Inflammatory macrophage treated with lipopolysaccharide for 4 hours (primary cell): ENCODE results near the gene PEAK3.
"Not testable (repeated sequence)": the region's sequence is repeated elsewhere in the genome, so short reads cannot be mapped to it uniquely, and the experiment has no call there.

Source experiments
- DNase-seq: peaks from one replicate; pipeline ENCODE4 v3.0.0-alpha.2; 2020

The PEAK3 gene

DNA sequence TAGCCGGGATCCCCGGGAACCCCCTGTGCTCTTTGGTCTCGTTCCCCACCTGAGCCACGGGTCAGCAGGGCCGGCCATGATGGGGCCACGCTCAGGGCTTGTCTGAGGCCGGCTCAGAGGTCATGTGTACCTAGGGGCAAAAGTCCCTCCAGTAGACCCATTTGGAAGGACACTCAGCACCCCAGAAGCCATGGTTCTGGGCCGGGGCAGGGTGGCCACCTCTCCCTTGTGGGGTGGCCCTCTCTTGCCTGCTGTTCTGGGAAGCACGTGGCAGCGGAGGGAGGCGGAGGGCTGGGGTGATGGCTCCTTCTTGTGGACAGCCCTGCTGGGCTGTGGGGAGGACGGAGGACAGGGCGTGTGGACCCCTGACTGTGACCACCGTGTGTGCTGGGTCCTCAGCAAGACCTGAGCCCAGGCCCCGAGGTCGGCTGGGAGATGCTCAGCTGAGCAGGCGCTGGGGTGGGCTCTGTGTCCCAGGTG, 6.4 kb upstream of the PEAK3 start:
- DNase-seq = no peak

- no peak for DNase-seq
Observed at GRCh38 chr19:2287585-2288337, 5.8 kb upstream of the PEAK3 start.

GRCh38 chr19:2286402-2287140, 4.6 kb upstream of the PEAK3 start:
- DNase-seq = no peak

DNA sequence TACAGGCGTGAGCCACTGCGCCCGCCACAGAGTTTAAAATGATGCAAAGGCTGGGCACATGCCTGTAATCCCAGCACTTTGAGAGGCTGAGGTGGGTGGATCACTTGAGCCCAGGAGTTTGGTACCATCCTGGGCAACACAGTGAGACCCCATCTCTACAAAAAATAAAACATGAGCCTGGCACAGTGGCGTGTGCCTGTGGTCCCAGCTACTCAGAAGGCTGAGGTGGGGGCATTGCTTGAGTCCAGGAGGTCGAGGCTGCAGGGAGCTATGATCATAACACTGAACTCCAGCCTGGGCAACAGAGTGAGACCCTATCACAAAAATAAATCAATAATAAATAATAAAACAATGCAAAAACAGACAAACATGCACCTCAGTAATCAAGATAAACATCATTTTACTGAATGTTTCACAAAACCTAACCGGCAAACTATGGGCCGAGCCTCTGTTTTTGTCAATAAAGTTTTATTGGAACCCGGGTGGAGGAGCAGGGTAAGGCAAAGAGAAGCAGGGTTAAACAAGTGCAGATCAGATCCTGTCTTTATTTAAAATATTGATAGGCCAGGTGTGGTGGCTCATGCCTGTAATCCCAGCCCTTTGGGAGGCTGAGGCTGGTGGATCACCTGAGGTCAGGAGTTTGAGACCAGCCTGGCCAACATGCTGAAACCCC, 2.0 kb upstream of the PEAK3 start:
- no peak for DNase-seq

DNA sequence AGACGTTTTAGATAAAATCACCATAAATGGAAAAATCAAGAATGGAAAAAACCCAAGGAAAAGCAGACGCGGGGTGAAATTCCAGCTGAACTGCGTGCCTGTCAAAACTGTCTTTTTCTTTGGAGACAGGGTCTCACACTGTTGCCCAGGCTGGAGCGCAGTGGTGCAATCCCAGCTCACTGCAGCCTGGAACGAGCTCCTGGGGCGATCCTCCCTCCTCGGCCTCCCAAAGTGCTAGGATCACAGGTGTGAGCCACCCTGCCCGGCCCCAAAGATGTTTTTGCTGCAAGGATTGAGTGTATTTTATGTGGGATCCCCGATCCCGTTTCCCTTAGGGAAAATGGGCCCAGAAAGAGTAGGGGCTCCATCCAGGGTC, 875 bp upstream of the PEAK3 start:
- DNase-seq = no peak

DNA sequence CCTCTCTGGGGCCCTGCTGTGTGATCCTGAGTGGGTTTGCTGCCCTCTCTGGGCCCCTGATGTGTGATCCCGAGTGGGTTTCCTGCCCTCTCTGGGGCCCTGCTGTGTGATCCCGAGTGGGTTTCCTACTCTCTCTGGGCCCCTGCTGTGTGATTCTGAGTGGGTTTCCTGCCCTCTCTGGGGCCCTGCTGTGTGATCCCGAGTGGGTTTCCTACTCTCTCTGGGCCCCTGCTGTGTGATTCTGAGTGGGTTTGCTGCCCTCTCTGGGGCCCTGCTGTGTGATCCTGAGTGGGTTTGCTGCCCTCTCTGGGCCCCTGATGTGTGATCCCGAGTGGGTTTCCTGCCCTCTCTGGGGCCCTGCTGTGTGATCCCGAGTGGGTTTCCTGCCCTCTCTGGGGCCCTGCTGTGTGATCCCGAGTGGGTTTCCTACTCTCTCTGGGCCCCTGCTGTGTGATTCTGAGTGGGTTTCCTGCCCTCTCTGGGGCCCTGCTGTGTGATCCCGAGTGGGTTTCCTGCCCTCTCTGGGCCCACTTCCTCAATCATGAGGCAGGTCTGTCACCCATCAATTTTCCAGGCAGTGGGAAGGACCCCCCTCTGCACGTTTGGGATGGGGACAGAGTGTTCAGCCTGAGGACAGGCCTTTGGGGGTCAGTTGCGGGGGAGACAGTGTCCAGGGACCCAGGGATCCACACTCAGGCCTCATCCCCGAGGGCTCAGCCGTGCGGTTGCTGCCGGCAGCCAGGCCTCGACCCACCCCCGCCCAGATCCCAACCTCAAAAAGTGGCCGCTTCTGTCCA, 512 bp downstream of the PEAK3 start:
- DNase-seq = not testable (repeated sequence)

GRCh38 chr19:2280633-2281264, 1.2 kb downstream of the PEAK3 start:
- DNase-seq = no peak

DNA sequence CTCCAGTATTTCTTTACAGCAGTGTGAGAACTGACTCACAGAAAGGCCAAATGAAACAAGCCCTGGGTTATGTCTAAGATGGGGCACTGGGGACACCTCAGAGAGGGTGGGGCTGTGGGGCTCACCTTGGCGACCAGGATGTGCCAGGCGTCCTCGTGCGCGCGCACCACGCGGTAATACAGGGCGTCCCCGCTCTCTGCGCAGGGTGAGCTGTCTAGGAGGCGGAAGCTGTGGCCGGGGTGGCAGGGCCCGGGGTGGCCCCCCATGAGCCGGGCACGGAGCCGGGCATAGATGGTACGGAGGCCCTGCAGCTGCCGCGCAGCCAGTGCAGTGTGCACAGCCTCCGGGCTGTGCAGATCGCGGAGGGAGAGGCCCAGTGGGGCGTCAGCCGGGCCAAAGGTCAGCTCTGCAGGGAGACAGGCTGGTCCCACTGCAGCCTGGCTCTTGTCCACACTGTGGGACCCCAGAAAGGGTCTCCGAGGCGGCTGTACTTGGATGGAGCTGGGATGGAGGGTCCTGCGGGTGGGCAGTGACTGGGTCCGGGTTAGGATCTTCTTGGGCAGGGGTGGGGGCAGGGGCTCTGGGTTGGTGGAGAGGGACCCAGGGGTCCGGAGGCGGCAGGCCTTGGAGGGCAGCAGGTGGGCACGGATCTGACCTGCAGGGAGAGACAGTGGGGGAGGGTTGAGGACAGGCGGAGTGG, 3.4 kb downstream of the PEAK3 start:
- no peak for DNase-seq

DNA sequence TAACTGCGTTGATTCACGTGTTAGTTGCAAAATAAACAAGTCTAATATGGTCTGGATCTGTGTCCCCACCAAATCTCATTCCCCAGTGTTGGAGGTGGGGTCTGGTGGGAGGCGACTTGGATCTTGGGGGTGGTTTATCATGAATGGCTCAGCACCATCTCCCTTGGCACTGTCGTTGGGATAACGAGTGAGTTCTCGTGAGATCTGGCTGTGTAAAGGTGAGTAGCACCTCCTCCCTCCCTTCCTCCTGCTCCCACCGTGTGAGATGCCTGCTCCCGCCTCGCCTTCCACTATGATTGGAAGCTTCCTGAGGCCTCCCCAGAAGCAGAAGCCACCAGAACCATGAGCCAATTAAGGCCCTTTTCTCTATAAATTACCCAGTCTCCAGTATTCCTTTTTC, 4.8 kb downstream of the PEAK3 start:
- no peak for DNase-seq

DNA sequence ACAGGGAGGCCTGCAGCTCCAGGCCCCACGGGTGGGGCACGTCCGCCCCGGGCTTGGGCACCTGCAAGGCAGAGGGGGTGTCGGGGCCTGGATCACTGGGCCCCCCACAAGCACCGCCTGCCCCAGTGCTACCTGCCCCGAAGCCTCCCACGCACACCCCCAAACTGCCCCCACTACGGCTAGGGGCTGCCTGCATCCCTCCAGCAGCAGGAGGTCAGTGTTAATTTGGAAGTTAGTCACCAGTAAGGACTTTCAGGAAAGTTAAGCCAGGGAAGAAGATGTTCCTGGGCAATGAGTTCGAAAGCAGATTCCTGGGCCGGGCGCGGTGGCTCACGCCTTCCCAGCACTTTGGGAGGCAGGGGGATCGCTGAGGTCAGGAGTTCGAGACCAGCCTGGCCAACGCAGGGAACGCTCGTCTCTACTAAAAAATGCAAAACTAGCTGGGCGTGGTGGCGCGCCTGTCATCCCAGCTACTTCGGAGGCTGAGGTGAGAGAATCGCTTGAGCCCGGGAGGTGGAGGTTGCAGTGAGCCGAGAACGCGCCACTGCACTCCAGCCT, 5.5 kb downstream of the PEAK3 start:
- DNase-seq = no peak

GRCh38 chr19:2275588-2276428, 6.2 kb downstream of the PEAK3 start:
- DNase-seq = no peak

GRCh38 chr19:2274931-2275535, 6.9 kb downstream of the PEAK3 start:
- peak; percentile 72 for DNase-seq

GRCh38 chr19:2274185-2274711, 7.7 kb downstream of the PEAK3 start:
- DNase-seq = no peak

GRCh38 chr19:2273356-2274184, 8.4 kb downstream of the PEAK3 start:
- peak; percentile 69 for DNase-seq

- DNase-seq = peak; percentile 41
Observed at GRCh38 chr19:2271234-2272103, 10.5 kb downstream of the PEAK3 start.

DNA sequence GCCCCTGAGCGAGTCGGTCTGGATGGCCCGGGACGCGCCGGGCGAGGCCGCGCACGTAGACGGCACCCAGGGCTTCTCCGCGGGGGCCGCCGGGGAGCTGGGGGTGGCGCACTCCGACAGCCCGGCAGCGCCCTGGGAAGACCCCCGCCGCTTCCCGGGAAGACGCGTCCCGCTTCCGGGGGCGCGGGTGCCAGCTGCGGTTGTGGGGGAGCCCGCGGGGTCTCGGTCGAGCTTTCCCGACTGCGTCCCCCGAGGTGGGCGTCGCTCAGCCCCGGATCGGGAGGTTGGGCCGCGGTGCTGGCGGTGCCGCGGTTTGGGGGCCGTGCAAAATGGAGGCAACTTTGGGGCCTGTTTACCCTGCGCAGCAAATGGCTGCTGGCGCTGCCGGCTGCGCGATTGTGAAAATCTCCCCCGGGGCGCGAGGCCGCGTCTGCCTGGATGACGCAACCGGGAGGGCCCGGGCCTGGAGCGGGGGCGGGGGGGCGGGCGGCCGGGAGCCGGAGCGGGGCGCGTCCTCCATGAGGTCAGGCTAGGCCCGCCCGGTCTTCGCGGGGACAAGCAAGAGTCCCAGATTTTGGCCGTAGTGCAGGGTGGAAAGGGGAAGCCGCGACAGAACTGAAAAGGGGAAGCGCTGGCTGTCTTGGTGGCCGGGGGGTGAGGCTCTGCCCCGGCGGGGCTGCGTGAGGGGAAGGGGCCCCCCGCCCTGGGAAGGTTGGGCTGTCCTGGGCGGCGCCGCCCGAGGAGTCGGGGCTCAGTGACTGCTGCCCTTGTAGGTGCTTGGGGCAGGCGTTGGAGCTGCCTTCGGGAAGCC, 11.3 kb downstream of the PEAK3 start:
- DNase-seq = peak; percentile 98

DNA sequence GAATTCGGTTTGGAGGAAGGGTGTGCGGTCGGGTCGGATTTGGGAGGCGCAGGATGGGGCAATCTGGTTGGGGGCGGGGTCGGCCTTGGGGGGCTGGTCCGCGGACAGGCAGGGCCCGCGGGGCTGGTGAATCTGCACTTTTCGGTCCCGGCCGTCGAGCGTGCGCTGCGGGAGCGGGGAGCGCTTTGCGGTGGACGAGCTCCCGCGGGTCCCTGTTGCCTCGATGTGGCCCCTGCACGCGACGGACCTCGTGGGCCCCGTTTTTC, 11.9 kb downstream of the PEAK3 start:
- DNase-seq = no peak
